Esophagus mucosa (tissue), 1 donor: Measurements from ENCODE around the gene GPR139. TPM values are rescaled to one million over a fixed set of nuclear protein-coding genes. Genes with fewer than 3 reads are reported as not detected.

Experiments
- total RNA-seq: library from RNA; stranded (reverse); gene quantifications from one replicate; pipeline ENCODE4 v1.2.4, GENCODE V29; 2023
- donor health status: DM: yes; HTN: yes; CAD: no.

The GPR139 gene
- total RNA-seq, 1 donor from 2014 or later: not detected

Other genes starting within 250 kb of the GPR139 start
- gene GPRC5B, start 189.0 kb downstream of the GPR139 start, total RNA-seq: 3.1 TPM